Psoas muscle (tissue), 8 donors: ENCODE data around the gene TUBG1. TPM values are rescaled to one million over a fixed set of nuclear protein-coding genes. Genes with fewer than 3 reads are reported as not detected.
A peak's percentile ranks its signal among the peaks of the same experiment; 100 is the strongest.

Experiments used
- ATAC-seq, 4 donors: fragments of 200-7000 bp; cut with Tn5 transposase; one replicate each; pipeline ENCODE4 v1.9.1; 2020; ENCODE audit warnings: moderate library complexity in 3 of 4, mild to moderate bottlenecking in 2 of 4
- DNase-seq, 2 donors: peaks; one replicate each; pipeline ENCODE4 v3.0.0-alpha.2; 2020
- H3K27ac ChIP-seq: fragments of 200-600 bp; one replicate; pipeline ENCODE4 v1.8.0; 2022
- H3K27me3 ChIP-seq, 3 donors: fragments of 200-600 bp in 1 of 3; one replicate each; pipeline versions ENCODE4 v1.6.1 to v1.8.0; 2013 to 2022; ENCODE audit warnings: low read length in 2 of 3, mild to moderate bottlenecking in 2 of 3, moderate library complexity in 1 of 3; ENCODE audit not compliant: insufficient read depth in 3 of 3
- H3K36me3 ChIP-seq, 2 donors: fragments of 200-600 bp in 1 of 2; one replicate each; pipeline versions ENCODE4 v1.6.1 to v1.8.0; 2013 to 2022; ENCODE audit warnings: low read depth in 1 of 2, mild to moderate bottlenecking in 1 of 2, moderate library complexity in 1 of 2; ENCODE audit not compliant: insufficient read depth in 1 of 2
- H3K4me1 ChIP-seq: fragments of 200-600 bp; one replicate; pipeline ENCODE4 v1.8.0; 2022
- H3K4me3 ChIP-seq: fragments of 200-600 bp; one replicate; pipeline ENCODE4 v1.8.0; 2022; ENCODE audit warnings: mild to moderate bottlenecking
- H3K9me3 ChIP-seq: fragments of 200-600 bp; one replicate; pipeline ENCODE4 v1.8.0; 2022
- CTCF ChIP-seq: fragments of 200-600 bp; IDR thresholded peaks from one replicate; pipeline ENCODE4 v1.8.0; 2022; ENCODE audit warnings: antibody characterized with exemption
- WGBS, 3 donors: extraction: QIAGEN DNeasy Blood & Tissue Kit; methylation state at CpG; one replicate each; pipeline versions ENCODE4 v1.1.6 to v1.1.7; 2013; 5-methylcytosine and 5-hydroxymethylcytosine counted together
- intact Hi-C, 2 donors: fragments of 100-400 bp; cut with DNase I; formaldehyde crosslinking; loops; one replicate each; pipeline versions ENCODE4 v1.11.0 to v1.14.2; 2022
- polyA plus RNA-seq, 3 donors: library from polyadenylated mRNA; stranded (reverse); fragments of 200-250 nt; gene quantifications; one replicate each; pipeline ENCODE4 v1.2.3, GENCODE V29; 2013
- total RNA-seq, 4 donors: library from RNA; stranded (reverse); fragmentation: NEBNext Ultra II Directional in 2 of 4; extraction: Animal tissue kit (Norgen Biotek cat#: 25700) in 2 of 4; gene quantifications; one replicate each; pipeline versions ENCODE4 v1.2.1 to v1.2.4, GENCODE V29; 2021 to 2023
- donor health status: healthy with polysubstance abuse.
- donor health status: DM: no; HTN: no; CAD: no; lungs with moderate emphysema.
- donor health status: Bipolar disorder and iron deficiency.
- donor health status: healthy.
- donor health status: DM: yes; HTN: yes; CAD: no.
- donor health status: DM: no; HTN: no; CAD: no.
- donor health status: DM: no; HTN: no; CAD: no.
- donor health status: DM: yes; HTN: yes; CAD: no.

Gene TUBG1
- total and polyA plus RNA-seq, 7 donors, result 46.9 to 90.2 (median 68.8) TPM

DNA sequence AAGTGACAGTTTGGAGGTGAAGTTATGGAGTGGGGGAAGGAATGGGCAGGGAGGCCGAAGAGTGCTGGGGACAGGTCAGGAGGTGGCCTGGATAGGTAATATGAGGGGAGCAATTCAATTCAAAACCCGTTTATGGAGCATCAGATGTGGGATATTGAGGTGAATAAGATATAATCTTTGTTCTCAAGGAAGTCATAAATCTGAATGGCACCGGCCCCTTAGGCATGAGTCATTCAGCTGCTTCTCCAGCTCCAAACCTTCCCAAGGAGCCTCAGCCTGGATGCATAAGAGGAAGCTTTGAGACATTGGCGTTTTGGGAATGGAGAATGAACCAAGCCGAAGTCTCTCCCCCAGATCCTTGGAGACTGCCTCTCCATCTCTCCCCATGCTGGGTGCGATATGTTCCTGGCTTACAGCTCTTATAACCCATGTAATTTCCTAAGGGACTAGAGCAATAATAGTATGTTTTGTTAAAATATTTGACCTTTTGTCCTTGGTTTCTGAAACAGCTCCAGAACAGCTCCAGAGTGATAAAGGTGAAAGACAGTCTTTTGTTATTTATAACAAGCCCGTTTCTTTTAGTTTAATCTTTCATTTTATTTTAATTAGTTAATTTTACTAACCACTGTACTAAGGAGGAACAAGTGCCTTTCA lies 51.3 kb downstream of the TUBG1 start:
- no peak overlapping the region for H3K4me3 ChIP-seq

More for the DNA sequence above, 51.3 kb downstream of the TUBG1 start:
- Histone ChIP-seq H3K27ac (peak overlapping the region; percentile 13), H3K27me3 (no peaks in the 10 kb centered on the region), H3K9me3 (no peaks in the 10 kb centered on the region), H3K4me1 (peaks cover 4% of the 10 kb centered on the region), H3K36me3 (peaks cover 0 to 39% of the 10 kb centered on the region in 2 donors)
- intact Hi-C loops, result no loop called here
- WGBS, 3 donors, result 64 to 74% (median 67%) methylated on average over 7 of the region's 7 CpGs
- TF ChIP-seq CTCF, result no peak
- no peak for ATAC-seq
- no peak for DNase-seq

Other genes with a start within 250 kb of the TUBG1 start
- 100 to 1,000 TPM in 3 of 4 donors, 10 to 100 TPM in 1; 67.3 to 279 (median 220) TPM for gene STAT3, start 221.2 kb upstream of the TUBG1 start, total RNA-seq
- gene STAT3, start 221.2 kb upstream of the TUBG1 start, polyA plus RNA-seq, result 100 to 1,000 TPM in 1 of 3 donors, 10 to 100 TPM in 2; 95.6 to 111 (median 97.8) TPM
- 100 to 1,000 TPM; 109 to 151 (median 128) TPM for gene CAVIN1, start 186.4 kb upstream of the TUBG1 start, total RNA-seq
- gene CAVIN1, start 186.4 kb upstream of the TUBG1 start, polyA plus RNA-seq, result 10 to 100 TPM; 69.5 to 92.6 (median 92.0) TPM
- gene ATP6V0A1, start 150.8 kb upstream of the TUBG1 start, total RNA-seq, result 100 to 1,000 TPM in 2 of 4 donors, 10 to 100 TPM in 2; 41.1 to 116 (median 89.6) TPM
- 10 to 100 TPM; 51.7 to 62.7 (median 61.0) TPM for gene ATP6V0A1, start 150.8 kb upstream of the TUBG1 start, polyA plus RNA-seq
- 10 to 100 TPM in 3 of 4 donors, 1 to 10 TPM in 1; 9.1 to 17.8 (median 11.7) TPM for gene NAGLU, start 73.4 kb upstream of the TUBG1 start, total RNA-seq
- 10 to 100 TPM; 16.0 to 18.1 (median 17.5) TPM for gene NAGLU, start 73.4 kb upstream of the TUBG1 start, polyA plus RNA-seq
- 1 to 10 TPM in 1 of 4 donors, under 1 TPM in 3; 0.54 to 1.2 (median 0.72) TPM for gene HSD17B1, start 56.8 kb upstream of the TUBG1 start, total RNA-seq
- 1 to 10 TPM; 1.3 to 2.1 (median 1.7) TPM for gene HSD17B1, start 56.8 kb upstream of the TUBG1 start, polyA plus RNA-seq
- gene COASY, start 47.5 kb upstream of the TUBG1 start, total RNA-seq, result 10 to 100 TPM; 31.6 to 45.4 (median 37.0) TPM
- 100 to 1,000 TPM in 1 of 3 donors, 10 to 100 TPM in 2; 41.0 to 141 (median 73.5) TPM for gene COASY, start 47.5 kb upstream of the TUBG1 start, polyA plus RNA-seq
- 10 to 100 TPM; 45.2 to 67.9 (median 55.2) TPM for gene MLX, start 42.6 kb upstream of the TUBG1 start, total RNA-seq
- gene MLX, start 42.6 kb upstream of the TUBG1 start, polyA plus RNA-seq, result 100 to 1,000 TPM in 1 of 3 donors, 10 to 100 TPM in 2; 71.0 to 108 (median 89.2) TPM
- gene PSMC3IP, start 32.0 kb upstream of the TUBG1 start, total RNA-seq, result 1 to 10 TPM in 2 of 4 donors, under 1 TPM in 2; 0.26 to 3.3 (median 1.4) TPM
- gene PSMC3IP, start 32.0 kb upstream of the TUBG1 start, polyA plus RNA-seq, result 10 to 100 TPM in 1 of 3 donors, 1 to 10 TPM in 2; 3.8 to 13.3 (median 5.3) TPM
- gene RETREG3, start 309 bp upstream of the TUBG1 start, total RNA-seq, result 10 to 100 TPM; 31.7 to 43.2 (median 37.6) TPM
- 10 to 100 TPM; 13.9 to 35.0 (median 15.2) TPM for gene RETREG3, start 309 bp upstream of the TUBG1 start, polyA plus RNA-seq
- 10 to 100 TPM in 1 of 4 donors, 1 to 10 TPM in 3; 3.8 to 11.9 (median 5.7) TPM for gene TUBG2, start 49.6 kb downstream of the TUBG1 start, total RNA-seq
- 1 to 10 TPM; 2.7 to 4.9 (median 4.2) TPM for gene TUBG2, start 49.6 kb downstream of the TUBG1 start, polyA plus RNA-seq
- gene PLEKHH3, start 67.3 kb downstream of the TUBG1 start, total RNA-seq, result 10 to 100 TPM; 15.0 to 33.8 (median 28.0) TPM
- gene PLEKHH3, start 67.3 kb downstream of the TUBG1 start, polyA plus RNA-seq, result 10 to 100 TPM; 12.7 to 15.8 (median 14.2) TPM
- gene CCR10, start 72.2 kb downstream of the TUBG1 start, total RNA-seq, result 1 to 10 TPM; 1.2 to 5.0 (median 2.8) TPM
- gene CCR10, start 72.2 kb downstream of the TUBG1 start, polyA plus RNA-seq, result 1 to 10 TPM; 1.0 to 3.3 (median 1.6) TPM
- gene CNTNAP1, start 72.8 kb downstream of the TUBG1 start, total RNA-seq, result 1 to 10 TPM; 1.9 to 2.6 (median 2.2) TPM
- 1 to 10 TPM; 1.0 to 3.4 (median 1.1) TPM for gene CNTNAP1, start 72.8 kb downstream of the TUBG1 start, polyA plus RNA-seq
- gene EZH1, start 135.4 kb downstream of the TUBG1 start, total RNA-seq, result 10 to 100 TPM; 25.7 to 59.1 (median 33.7) TPM
- gene EZH1, start 135.4 kb downstream of the TUBG1 start, polyA plus RNA-seq, result 10 to 100 TPM; 15.2 to 43.9 (median 22.3) TPM
- 10 to 100 TPM in 3 of 4 donors, 1 to 10 TPM in 1; 9.2 to 39.8 (median 18.7) TPM for gene RAMP2, start 151.5 kb downstream of the TUBG1 start, total RNA-seq
- 10 to 100 TPM; 17.5 to 21.9 (median 21.4) TPM for gene RAMP2, start 151.5 kb downstream of the TUBG1 start, polyA plus RNA-seq
- 10 to 100 TPM; 38.6 to 45.2 (median 39.8) TPM for gene VPS25, start 163.8 kb downstream of the TUBG1 start, total RNA-seq
- 10 to 100 TPM; 46.0 to 73.3 (median 72.8) TPM for gene VPS25, start 163.8 kb downstream of the TUBG1 start, polyA plus RNA-seq
- under 1 TPM in 3 of 4 donors, not detected in 1; 0.08 to 0.30 (median 0.09) TPM for gene WNK4, start 170.9 kb downstream of the TUBG1 start, total RNA-seq
- gene WNK4, start 170.9 kb downstream of the TUBG1 start, polyA plus RNA-seq, result under 1 TPM in 1 of 3 donors, not detected in 2; 0.01 TPM
- gene COA3, start 189.0 kb downstream of the TUBG1 start, total RNA-seq, result 10 to 100 TPM; 69.1 to 85.2 (median 83.9) TPM
- gene COA3, start 189.0 kb downstream of the TUBG1 start, polyA plus RNA-seq, result 100 to 1,000 TPM; 126 to 167 (median 130) TPM
- 1 to 10 TPM in 1 of 4 donors, under 1 TPM in 2, not detected in 1; 0.74 to 1.3 (median 0.79) TPM for gene CNTD1, start 189.2 kb downstream of the TUBG1 start, total RNA-seq
- gene CNTD1, start 189.2 kb downstream of the TUBG1 start, polyA plus RNA-seq, result 1 to 10 TPM in 1 of 3 donors, under 1 TPM in 2; 0.24 to 1.0 (median 0.36) TPM
- 10 to 100 TPM; 45.9 to 85.4 (median 60.6) TPM for gene BECN1, start 214.6 kb downstream of the TUBG1 start, total RNA-seq
- 100 to 1,000 TPM in 1 of 3 donors, 10 to 100 TPM in 2; 54.4 to 150 (median 69.1) TPM for gene BECN1, start 214.6 kb downstream of the TUBG1 start, polyA plus RNA-seq
- gene PSME3, start 223.7 kb downstream of the TUBG1 start, total RNA-seq, result 100 to 1,000 TPM in 3 of 4 donors, 10 to 100 TPM in 1; 61.7 to 105 (median 103) TPM
- gene PSME3, start 223.7 kb downstream of the TUBG1 start, polyA plus RNA-seq, result 100 to 1,000 TPM in 2 of 3 donors, 10 to 100 TPM in 1; 86.0 to 239 (median 204) TPM
- 1 to 10 TPM in 1 of 4 donors, under 1 TPM in 3; 0.49 to 1.0 (median 0.71) TPM for gene AOC2, start 234.9 kb downstream of the TUBG1 start, total RNA-seq
- gene AOC2, start 234.9 kb downstream of the TUBG1 start, polyA plus RNA-seq, result 1 to 10 TPM in 1 of 3 donors, under 1 TPM in 2; 0.08 to 1.6 (median 0.60) TPM
- 10 to 100 TPM in 2 of 4 donors, 1 to 10 TPM in 2; 5.8 to 11.8 (median 8.5) TPM for gene AOC3, start 241.5 kb downstream of the TUBG1 start, total RNA-seq
- gene AOC3, start 241.5 kb downstream of the TUBG1 start, polyA plus RNA-seq, result 1 to 10 TPM; 5.9 to 9.3 (median 8.4) TPM